ENCODE results near the gene PARD3.

DNA sequence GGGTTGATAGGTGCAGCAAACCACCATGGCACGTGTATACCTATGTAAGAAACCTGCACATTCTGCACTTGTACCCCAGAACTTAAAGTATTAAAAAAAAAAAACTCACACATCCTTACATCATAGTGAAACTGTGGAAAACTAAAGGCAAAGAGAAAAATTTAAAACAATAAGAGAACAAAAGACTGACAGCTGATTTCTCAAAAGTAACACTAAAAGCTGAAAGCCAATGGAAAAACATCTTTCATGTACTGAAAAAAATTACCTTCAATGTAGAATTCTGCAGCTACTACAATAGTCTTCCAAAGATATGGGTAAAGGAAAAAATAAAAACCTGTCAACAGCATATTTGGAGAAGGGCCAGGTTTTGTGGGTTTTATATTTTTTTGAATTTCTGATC is 751.5 kb downstream of the PARD3 start:
- TF ChIP-seq, protein P1, sequence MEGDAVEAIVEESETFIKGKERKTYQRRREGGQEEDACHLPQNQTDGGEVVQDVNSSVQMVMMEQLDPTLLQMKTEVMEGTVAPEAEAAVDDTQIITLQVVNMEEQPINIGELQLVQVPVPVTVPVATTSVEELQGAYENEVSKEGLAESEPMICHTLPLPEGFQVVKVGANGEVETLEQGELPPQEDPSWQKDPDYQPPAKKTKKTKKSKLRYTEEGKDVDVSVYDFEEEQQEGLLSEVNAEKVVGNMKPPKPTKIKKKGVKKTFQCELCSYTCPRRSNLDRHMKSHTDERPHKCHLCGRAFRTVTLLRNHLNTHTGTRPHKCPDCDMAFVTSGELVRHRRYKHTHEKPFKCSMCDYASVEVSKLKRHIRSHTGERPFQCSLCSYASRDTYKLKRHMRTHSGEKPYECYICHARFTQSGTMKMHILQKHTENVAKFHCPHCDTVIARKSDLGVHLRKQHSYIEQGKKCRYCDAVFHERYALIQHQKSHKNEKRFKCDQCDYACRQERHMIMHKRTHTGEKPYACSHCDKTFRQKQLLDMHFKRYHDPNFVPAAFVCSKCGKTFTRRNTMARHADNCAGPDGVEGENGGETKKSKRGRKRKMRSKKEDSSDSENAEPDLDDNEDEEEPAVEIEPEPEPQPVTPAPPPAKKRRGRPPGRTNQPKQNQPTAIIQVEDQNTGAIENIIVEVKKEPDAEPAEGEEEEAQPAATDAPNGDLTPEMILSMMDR (IDR thresholded peaks at IDR 0.05), result no peak
- TF ChIP-seq POLR2AphosphoS5 (IDR thresholded peaks at IDR 0.05), result no peak
